GM19468 (cell line): ENCODE measurements around the gene BIK.

Source experiments
- ATAC-seq: cut with Tn5 transposase; IDR thresholded peaks from one replicate; pipeline ENCODE4 v1.9.1; 2021; ENCODE audit warnings: mild to moderate bottlenecking, moderate library complexity, moderate number of reproducible peaks; ENCODE audit not compliant: unreplicated experiment; ENCODE audit errors: extremely low read depth

The BIK gene

DNA sequence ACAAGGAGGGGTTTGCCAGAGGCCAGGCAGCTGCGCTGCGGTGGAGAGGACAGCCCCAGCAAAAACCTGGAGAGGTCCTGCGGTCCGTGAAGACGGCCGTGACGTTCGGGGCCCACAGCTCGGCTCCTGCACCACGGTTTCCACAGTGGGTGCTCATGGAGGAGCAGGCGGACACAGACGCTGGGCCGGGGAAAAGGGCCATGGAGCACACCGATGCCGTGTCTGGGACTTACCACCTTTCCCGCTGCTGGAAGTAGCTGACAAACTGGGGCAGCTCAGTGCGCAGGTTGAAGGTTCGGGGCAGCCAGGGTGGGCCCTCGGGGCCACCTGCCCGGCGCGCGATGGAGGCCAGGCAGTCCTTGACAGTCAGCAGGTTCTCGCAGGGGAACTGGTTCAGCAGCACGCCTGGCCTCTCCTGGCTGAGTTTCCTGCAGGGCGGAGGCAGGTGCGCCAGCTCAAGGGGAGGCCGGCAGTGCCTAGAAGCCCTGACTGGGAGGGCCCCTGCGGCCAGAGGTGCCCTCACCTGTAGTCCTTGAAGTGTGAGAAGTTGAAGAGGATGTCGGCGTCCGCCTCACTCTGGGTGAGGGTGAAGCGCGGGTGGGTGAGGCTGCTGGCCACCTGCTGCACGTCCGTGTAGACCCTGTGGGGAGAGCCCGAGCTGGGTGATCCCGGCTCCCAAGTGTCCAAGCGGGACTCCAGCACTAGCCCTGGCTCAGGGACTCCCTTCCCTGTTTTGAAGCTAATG is 63.6 kb downstream of the BIK start:
- no peak for ATAC-seq

DNA sequence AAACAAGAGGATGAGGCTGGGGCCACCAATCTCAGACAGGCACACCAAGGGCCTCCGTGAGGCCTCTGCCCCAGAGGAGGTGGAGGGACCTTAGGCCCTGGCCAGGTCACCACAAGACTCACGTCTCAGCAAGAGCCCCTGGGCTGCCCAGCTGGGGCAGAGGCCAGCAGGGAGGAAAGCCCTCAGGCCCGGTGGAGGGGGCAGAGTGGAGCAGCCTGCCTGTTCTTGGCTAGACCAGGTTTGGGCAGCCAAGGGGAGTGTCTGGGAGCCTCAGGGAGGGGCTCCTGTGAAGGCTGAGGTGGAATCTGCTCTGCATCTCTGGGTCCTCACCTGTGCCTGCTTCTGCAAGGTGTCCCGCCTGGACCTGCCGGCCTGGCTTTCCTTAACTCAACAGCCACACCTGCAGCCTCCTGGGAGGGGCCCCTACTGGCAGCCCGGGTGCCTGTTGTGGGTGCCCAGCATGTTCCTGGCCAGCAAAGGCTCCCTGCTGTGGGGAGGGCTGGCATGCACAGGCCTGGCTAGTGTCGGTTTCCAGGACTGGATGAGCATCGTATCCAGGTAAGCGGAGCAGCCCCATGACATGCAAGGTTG is 64.5 kb downstream of the BIK start:
- no peak for ATAC-seq

GRCh38 chr22:43176090-43176489 is 65.5 kb downstream of the BIK start:
- ATAC-seq, result no peak

GRCh38 chr22:43177479-43177878 is 66.9 kb downstream of the BIK start:
- no peak for ATAC-seq
